GM19023 (cell line): Measurements from ENCODE around the gene ABCG1.

Experiments used
- ATAC-seq: cut with Tn5 transposase; IDR thresholded peaks from one replicate; pipeline ENCODE4 v1.9.1; 2021; ENCODE audit warnings: mild to moderate bottlenecking, moderate library complexity; ENCODE audit not compliant: unreplicated experiment

Gene ABCG1

DNA sequence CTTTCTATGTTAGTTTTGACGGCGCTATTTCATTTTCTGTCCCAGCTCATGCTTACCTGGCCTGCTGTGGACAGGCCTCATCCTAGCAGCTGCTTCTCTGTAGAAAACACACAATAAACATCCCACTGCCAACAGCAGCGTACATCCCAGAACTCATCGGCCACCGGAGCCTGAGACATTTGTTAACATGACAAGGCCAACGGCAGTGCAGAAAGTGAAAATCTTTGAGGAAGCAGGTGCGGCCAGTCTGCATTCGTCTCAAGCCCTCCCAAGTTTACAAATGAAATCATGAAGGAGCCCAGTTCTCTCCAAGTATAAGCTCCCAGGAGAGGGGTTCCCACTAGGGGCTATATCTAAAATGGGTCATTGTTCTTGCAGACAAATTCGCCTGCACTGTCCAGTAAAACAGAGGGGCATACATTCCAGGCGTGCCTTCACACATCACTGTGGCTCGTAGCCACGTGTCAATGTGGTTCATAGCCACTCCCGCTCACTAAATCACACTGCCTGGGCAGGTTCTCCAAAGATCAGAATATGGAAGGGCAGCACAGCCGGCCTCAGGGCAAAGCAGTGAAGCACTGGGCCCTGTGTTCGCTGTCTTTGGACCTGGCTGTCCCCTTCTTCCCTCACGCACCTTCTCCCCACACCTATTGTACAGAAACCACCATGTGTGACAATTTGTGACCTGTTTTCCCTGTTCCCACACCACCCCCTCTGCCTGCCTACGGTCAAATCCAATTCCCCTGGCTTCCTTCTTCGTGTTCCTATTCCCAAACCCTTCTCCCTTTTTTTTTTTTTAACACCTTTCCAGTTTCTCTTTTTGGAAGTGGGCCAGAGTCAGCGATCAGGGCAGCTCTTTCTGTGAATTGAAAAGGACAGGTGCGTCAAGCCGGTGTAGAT lies 27.0 kb upstream of the ABCG1 start:
- ATAC-seq: no peak

DNA sequence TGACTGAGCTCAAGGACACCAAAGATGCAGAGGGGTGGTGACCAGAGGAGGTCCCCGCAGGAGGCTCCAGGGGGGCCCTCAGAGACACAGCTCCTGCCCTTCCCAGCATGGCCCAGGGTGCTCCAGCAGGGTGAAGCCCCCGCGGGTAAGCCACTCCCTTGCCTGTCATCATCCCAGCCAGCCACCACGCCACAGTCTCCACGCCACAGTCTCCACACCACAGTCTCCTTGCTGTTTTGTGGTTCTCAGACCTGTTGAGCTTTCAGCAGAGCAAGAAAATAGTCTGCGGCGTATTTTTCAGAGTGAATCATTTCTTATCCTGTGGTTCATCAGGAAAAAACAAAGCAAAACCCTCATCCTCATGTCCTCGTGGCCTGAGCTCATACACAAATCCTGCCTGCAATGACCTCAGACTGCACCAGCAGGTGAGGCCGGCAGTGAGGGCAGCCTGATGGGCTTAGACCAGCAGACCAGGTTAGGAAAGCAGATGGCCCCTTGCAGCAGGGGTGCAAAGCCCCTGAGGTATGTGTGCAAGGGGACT lies 25.7 kb upstream of the ABCG1 start:
- no peak for ATAC-seq

DNA sequence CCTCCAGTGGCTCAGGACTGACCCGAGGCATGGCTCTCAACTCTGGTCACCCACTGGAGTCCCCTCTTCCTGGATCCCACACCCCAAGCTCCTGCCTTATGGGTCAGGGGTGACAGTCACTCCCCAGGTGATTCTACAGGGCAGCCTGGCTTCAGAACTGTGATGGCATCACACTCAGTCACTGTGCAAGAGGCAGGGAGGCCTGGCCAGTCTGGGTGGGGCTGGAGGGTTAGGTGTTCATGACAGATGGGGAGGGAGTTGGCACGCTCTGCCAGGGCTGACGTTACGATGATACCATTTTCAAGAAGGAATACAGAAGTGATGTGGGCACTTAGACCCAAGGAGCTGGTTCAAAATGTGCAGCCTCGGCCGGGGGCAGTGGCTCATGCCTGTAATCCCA lies 25.2 kb upstream of the ABCG1 start:
- ATAC-seq: no peak

DNA sequence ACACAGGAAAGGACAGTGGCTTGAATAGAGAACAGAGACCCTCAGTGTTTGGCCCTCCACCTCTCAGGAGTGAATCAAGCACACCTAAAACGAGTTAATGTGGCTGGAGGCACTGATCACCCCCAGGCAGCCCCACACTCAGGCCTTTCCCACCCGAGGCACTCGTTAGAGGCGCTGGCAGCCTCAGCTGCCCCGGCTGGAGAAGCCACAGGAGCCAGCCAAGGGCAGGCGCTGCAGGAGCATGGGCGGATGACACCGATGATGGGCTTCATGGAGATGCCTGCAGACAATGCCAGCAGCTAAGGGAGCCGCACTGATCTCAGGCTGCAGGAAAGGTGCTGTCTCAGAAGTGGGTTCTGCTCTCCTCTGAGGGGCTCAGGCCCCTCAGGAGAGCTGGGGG lies 24.1 kb upstream of the ABCG1 start:
- no peak for ATAC-seq

DNA sequence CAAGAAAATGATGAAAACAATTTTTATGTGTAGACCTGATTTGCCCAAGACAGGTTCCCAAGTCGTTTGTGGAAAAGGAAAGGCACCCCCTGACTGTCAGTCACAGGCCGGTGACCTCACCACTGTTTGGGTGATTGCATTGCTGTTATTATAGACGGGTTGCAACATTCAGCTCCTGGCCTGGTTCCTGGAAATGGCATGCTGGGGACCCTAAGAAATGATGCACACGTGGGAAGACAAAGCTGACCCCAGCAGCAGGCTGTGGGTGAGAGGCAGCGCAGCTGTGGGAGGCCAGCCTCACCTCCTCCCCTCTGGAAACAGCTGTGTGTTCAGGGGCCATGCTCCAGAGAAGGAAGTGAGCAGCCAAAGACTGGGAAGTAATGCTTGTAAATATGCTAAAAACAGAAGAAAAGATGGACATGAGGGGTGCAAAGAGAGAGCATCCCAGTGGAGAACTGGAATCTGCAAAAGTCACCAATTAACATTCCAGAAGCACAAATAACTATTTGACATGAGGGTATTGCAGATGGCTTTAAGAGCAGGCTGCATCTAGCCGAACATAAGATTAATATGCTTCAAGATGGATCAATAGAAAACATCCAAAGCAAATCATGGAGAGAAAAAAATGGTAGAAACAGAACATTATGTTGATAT lies 23.4 kb upstream of the ABCG1 start:
- ATAC-seq: no peak

DNA sequence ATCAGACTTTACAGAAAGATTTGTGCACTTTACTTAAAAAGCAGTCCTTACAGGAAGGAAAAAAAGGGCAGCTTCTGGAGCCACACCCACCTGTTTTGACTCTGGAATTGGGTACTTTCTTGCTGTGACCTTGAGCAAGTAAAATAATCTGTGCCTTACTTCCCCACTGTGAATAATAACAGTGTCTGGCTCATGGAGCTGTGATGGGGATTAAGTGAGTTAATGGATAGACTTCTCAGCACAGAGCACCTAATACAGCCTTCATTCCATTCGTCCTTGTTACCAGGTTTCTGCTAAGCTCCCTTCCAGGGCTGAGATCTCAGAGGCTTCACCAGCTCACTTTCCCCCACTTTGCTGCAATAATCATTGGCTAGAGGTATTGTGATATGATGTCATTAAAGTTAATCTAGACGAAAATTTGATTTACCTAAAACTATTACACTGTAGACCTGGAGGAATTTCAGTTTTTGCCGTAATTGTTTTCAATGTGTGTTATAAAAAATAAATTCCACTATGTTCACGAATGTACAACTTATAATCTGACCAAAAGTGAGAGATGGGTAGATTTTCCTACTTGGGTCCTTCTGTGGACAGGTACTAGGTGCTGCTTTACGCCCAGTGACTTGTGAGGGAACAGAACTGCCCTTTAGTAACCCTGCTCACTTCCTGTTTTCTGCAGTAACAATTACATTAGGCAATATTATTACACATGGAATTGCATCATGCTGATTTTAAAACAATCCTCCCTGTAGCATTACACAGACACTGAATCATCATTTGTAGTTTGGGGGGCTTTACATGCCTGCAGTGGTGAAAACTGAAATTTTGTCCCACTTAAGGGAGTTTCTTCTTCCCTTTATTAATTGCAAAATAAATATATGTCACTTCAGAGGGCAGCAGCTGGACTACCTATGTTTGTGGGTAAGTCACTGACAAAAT lies 19.7 kb upstream of the ABCG1 start:
- no peak for ATAC-seq

DNA sequence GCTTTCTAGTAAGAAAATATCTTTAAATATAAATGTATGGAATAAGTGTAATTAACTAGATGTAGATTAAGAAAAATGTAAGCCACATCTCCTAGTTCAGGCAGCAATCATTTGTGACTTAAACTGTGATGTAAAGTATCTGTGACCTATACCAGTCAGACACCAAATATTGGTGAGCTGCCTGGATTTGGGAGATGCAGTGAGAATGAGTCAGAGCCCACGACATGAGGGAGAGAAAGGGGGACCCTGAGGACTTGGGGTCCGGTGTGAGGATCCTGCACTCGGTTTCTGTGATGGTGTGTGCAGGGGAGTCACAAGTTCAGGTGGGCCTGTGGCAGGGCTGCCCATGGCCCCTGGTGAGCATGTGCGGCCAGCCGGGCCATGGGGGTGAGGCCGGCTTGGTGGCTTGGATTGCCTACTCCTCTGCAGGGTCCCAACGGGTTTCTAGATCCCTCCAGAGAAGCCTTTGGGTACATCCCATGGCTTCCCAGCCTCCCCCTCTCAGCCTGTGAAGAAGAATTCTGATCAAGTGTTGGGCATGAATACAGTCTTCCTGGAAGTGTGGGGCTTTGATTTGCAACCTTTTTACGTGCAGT lies 19.0 kb upstream of the ABCG1 start:
- no peak for ATAC-seq

DNA sequence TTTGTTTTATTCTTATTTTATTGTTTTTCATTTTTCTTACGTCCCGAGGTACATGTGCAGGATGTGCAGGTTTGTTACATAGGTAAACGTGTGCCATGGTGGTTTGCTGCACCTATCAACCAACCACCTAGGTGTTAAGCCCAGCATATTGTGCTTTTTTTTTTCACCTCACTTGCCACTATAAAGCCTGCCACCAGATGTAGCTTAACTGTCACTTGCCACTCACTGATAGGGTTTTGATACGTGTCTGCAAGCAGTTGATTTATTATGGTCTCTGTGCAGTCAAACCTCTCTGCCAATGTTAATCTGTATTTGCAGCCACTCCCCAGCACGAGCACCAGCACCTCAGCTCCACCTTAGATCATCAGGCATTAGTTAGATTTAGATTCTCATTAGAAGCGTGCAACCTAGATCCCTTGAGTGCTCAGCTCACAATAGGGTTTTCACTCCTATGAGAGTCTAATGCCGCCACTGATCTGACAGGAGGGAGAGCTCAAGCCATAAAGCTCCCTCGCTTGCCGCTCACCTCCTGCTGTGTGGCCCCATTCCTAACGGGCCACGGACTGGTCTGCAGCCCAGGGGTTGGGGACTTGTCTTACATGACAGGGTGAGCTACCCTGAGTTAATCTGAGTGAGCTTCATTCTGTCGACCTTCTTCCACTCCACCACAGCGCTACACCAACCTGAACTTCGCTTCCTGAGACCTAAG lies 17.9 kb upstream of the ABCG1 start:
- ATAC-seq: no peak

DNA sequence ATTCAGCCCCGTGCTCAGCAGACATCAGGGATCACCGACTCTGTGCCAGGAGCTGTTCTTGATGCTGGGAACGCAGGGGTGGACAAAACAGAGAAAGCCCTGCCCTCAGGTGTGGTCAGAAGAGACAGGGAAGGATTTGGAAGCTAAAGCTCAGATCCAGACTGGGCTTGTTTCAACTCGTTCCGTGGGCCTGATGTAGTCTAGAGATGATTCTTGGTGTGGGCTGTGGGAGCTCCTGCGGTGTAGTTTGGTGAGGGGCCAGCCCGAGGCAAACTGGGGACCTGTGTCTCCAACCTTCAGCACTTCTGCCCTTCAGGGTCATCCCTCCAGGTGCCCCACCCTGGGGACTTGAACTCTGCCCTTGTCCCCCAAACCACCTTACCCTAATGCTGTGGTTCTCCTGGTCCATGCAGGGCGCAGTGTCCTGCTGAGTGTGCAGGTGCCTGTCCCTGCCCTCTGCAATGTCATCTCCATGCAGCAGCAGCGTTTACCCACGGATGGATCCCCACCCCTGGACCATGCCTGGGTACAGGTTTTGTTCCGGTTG lies 17.3 kb upstream of the ABCG1 start:
- no peak for ATAC-seq

DNA sequence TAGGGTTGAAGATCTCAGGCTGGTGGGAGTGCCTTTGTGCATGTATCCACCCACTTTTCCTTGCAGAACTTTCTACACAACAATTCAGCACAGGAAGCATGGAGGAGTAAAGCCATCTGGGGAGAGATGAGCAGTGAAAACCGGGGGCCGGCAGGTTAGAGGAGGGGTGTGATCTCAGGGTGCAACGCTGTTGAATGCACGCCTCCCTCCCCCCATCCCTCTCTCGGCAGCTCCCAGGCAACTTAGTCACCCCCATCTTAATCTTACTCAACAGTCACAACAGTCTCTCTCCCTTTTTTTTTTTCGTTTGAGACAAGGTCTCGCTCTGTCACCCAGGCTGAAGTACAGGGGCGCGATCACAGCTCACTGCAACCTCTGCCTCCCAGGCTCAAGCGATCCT lies 16.6 kb upstream of the ABCG1 start:
- ATAC-seq: no peak

DNA sequence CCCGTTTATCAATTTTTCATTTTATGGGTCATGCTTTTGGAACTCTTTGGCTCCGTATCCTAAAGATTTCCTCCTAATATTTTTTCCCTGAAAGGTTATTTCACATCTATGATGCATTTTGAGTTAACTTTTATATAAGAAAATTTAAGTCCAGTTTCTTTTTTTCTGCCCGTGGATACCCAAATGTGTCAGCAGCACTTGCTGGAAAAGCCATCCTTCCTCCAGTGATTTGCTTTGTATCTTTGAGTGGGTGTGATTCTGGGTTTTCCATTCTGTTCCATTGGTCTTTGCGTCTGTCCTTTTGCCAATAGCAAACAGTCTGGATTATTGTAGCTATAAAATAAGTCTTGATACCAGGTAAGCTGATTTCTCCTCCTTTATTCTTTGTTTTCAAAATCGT lies 15.6 kb upstream of the ABCG1 start:
- no peak for ATAC-seq

DNA sequence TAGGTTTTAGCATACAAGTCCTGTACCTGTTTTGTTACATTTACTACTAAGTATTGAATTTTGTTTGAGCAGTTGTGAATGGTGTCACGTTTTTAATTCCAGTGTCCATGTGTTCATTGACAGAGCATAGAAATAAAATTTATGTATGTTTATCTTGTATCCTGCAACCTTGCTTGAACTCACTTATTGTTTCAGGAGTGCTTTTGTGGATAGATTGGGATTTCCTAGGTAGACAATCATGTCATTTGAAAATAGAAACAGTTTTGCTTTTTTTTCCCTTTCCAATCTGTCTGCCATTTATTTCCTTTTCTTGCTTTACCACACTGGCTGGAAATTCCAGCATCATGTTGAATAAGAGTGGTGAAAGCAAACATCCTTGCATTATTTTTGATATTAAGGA lies 15.0 kb upstream of the ABCG1 start:
- no peak for ATAC-seq

DNA sequence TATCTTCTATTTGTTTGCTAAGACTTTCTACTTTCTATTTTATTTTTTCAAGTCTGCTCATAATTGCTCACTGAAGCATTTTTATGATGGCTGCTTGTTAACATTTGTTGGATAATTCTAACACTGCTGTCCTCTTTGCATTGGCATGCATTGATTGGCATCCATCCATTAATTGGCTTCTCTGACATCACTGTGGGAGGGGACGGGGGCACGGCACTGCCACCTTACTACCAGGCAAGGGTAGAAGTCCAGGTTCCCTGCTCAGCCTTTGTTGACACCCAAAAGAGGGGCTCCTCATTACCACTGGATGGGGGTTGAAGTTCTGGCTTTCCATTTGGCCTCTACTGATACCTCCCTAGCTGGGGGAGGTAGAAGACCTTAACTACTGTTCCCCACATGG lies 11.5 kb upstream of the ABCG1 start:
- ATAC-seq: no peak

DNA sequence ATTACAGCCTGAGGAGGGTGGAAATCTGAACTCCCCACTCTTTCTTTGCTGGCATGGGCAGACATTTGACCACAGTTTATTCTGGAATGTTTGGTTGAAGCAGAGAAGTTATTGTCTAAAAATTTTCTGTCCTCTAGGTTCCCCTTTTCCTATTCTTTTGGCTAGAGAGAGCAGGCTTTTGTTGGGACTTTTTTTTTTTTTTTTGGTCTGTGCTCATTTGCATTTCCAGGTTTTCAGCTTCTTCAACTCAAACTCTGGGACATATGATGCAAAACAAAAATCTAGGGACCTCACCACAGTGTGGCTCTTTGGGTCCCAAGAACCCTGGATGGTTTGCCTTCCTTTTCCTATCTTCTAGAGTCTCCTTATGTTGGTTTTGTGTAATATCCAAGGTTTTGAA lies 10.9 kb upstream of the ABCG1 start:
- ATAC-seq: no peak

DNA sequence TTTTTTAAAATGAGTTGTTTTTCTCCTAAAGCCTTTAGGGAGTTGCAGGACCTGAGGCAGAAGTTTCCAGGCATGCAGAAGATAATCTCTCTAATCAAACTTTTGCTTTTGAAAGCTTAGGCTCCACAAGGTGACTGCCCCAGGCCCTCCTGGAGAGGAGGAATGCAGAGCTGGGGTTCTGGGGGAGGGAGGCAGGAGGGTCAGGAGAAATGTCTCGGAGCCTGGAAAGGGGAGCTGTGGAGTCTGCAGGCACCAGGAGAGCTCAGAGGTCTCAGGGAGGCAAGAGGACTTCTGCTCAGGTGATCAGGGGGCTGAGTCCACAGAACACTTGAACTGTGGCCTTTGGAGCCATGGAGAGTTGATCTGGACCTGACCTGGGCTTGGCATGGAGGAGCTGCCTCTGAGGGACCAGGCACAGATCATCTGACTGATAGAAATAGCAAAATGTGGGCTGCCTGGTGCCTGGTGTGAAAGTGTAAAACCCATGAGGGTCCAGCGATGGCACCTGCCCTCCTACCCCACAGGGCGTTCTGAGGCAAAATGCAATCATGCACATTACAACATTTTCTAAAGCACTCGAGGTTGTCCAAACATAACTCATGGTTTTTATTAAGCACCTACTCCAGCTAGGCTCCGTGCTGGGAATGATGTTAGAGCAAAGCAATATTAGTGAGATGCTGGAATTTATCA lies 10.0 kb upstream of the ABCG1 start:
- no peak for ATAC-seq

DNA sequence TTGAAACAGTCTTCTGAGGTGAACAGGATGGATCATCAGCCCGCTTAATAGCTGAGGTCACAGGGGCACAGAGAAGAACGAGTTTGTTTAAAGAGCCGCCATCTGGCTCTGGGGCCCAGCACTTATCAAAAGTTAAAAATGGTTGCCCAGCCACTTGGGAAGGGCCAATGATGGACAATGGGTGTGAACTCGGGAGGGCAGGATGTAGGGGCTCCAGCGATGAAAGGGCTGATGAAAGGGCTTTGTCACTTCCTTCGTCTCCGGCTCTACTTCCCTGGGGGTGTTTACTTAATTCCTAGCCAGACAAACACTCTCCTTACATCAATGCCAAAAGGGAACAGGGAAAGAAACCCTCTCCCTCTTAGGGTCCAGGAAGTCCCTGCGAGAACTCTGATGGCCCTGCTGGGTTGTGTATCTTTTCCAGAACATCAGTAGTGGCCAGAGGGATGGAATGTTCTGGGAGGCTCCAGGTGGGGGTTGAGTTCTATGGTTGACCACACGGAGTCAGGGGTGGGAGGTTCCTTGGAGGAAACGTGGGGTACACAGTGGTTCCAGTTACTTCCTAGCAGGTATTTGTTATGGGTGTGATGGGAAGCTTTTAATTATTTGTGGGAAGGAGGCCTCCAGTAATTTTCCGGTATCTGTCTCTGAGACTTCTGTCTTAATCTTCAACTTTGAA lies 9.0 kb upstream of the ABCG1 start:
- no peak for ATAC-seq

DNA sequence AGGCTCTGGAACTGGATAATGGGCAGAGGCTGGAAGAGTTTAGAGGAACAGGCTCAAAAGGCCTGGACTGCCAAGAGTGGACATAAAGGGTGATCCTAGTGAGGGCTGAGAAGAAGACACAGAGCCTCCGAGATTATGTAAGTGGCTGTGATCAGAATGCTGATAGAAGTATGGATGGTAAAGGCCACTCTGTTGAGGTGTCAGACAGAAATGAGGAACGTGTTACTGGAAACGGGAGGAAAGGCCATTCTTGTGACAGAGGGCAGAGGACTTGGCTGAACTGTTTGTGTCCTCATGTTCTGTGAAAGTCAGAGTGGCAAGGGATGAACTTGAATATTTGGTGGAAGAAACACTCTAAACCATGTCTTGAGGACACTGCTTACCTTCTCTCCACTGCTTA lies 6.7 kb upstream of the ABCG1 start:
- no peak for ATAC-seq

DNA sequence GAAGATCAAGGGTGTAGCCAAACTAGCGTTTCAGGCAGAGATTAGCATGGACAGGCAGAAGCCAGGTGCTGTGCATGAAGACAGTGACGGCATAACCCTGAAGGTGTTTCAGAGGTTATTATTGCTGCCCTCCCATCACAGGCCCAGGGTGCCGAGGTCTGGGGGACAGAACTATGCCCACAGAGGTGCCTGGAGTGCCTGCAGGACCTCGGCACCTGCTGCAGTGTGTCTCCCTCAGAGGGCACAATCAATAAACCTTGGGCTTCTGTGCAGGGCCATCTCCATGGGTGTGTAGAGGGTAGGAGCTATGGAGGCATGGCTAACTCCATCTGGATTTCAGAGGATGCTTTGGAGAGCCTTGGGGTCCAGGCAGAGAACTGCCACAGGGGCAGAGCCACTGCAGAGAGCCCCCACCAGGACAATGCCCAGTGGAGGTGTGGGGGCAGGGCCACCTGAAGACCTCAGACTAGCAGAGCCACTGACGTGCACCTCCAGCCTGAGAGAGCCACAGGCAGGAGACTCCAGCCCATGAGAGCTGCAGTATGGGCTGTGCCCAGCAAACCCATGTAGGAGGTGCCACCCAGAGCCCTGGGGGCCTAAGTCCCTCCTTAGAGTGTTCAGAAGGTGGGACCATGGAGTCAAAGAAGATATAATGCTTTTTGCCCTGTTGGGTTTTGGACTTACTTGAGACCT lies 5.7 kb upstream of the ABCG1 start:
- ATAC-seq: no peak
